ENCODE measurements around the gene HSFX3. TPM values are rescaled to one million over a fixed set of nuclear protein-coding genes. Genes with fewer than 3 reads are reported as not detected.

HSFX3 gene
- total and polyA plus RNA-seq, 8 donors: not detected

- ATAC-seq: no peak
- 59 to 77% methylated on average over 7 of the region's 7 CpGs for WGBS, 2 donors
- no peak for FAIRE-seq
- intact Hi-C loops (cut with DNase I): no loop called here
- no peaks in the 10 kb centered on the region for H3K36me3 ChIP-seq
- H3K4me3 ChIP-seq: no peak overlapping the region
- no peak for DNase-seq
- H3K9me3 ChIP-seq: no peaks in the 10 kb centered on the region
- H3K27me3 ChIP-seq: peaks cover 0 to 3% (median 0%) of the 10 kb centered on the region in 4 donors
- H3K4me1 ChIP-seq: no peaks in the 10 kb centered on the region
- no peak overlapping the region for H3K27ac ChIP-seq
- TF ChIP-seq CTCF (IDR thresholded peaks at IDR 0.05): no peak
These were observed 22.0 kb upstream of the HSFX3 start for GRCh38 chrX:149571770-149572169.

GRCh38 chrX:149570668-149571067 lies 20.9 kb upstream of the HSFX3 start:
- WGBS, 2 donors: 42 to 60% methylated on average over 6 of the region's 6 CpGs
- FAIRE-seq (no peak), DNase-seq (no peak), ATAC-seq (no peak)
- H3K4me1 ChIP-seq: no peaks in the 10 kb centered on the region
- no peaks in the 10 kb centered on the region for H3K36me3 ChIP-seq
- H3K27me3 ChIP-seq: peaks cover 0 to 5% (median 0%) of the 10 kb centered on the region in 4 donors
- no peak overlapping the region for H3K27ac ChIP-seq
- no peaks in the 10 kb centered on the region for H3K9me3 ChIP-seq
- H3K4me3 ChIP-seq: no peak overlapping the region
- no peak for TF ChIP-seq CTCF (IDR thresholded peaks at IDR 0.05)
- intact Hi-C loops (cut with DNase I): no loop called here

GRCh38 chrX:149569770-149570169 lies 20.0 kb upstream of the HSFX3 start:
- no peaks in the 10 kb centered on the region for H3K36me3 ChIP-seq
- intact Hi-C loops (cut with DNase I): no loop called here
- peaks cover 0 to 5% (median 0%) of the 10 kb centered on the region in 4 donors for H3K27me3 ChIP-seq
- no peak overlapping the region for H3K4me3 ChIP-seq
- 43 to 61% methylated on average over 2 of the region's 2 CpGs for WGBS, 2 donors
- FAIRE-seq (no peak), DNase-seq (no peak), ATAC-seq (no peak)
- no peak for TF ChIP-seq CTCF (IDR thresholded peaks at IDR 0.05)
- H3K9me3 ChIP-seq: no peaks in the 10 kb centered on the region
- H3K27ac ChIP-seq: no peak overlapping the region
- no peaks in the 10 kb centered on the region for H3K4me1 ChIP-seq

GRCh38 chrX:149568701-149569296 lies 19.1 kb upstream of the HSFX3 start:
- Histone ChIP-seq H3K9me3 (no peaks in the 10 kb centered on the region), H3K27ac (no peak overlapping the region), H3K27me3 (peaks cover 0 to 5% (median 0%) of the 10 kb centered on the region in 4 donors), H3K4me1 (no peaks in the 10 kb centered on the region), H3K36me3 (no peaks in the 10 kb centered on the region), H3K4me3 (no peak overlapping the region)
- intact Hi-C loops (cut with DNase I): no loop called here
- FAIRE-seq (no peak), DNase-seq (no peak), ATAC-seq (no peak)
- WGBS, 2 donors: 60 to 83% methylated on average over 5 of the region's 5 CpGs
- TF ChIP-seq CTCF (IDR thresholded peaks at IDR 0.05): no peak

GRCh38 chrX:149567621-149568417 lies 18.1 kb upstream of the HSFX3 start:
- Histone ChIP-seq H3K27ac (no peak overlapping the region), H3K9me3 (no peaks in the 10 kb centered on the region), H3K4me3 (no peak overlapping the region), H3K36me3 (no peaks in the 10 kb centered on the region), H3K27me3 (peaks cover 0 to 5% (median 0%) of the 10 kb centered on the region in 4 donors), H3K4me1 (no peaks in the 10 kb centered on the region)
- FAIRE-seq (no peak), ATAC-seq (no peak), DNase-seq (peak in 1 of 6 donors; percentile 13)
- intact Hi-C loops (cut with DNase I): no loop called here
- TF ChIP-seq CTCF (IDR thresholded peaks at IDR 0.05): no peak
- WGBS, 2 donors: 64 to 77% methylated on average over 7 of the region's 7 CpGs
